ENCODE results near the gene ELOVL2.

Gene ELOVL2

DNA sequence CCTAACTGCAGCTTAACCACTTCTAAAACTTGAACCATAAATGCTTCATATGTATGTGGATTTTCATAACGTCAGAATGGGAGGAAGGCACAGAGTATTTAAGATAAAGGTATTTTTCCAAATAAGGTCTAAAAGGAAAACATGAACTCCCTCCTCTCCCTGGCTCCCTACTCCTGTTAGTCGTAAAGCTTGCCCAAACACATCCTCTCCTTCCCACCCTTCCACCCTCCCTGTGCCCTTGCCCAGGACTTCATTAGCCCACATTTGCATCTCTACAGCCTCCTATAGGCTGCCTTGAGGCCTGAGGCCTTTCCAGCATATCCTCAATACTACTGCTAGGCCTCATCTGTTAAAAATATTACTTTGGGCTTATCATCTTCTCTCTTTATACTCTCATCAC lies 32.4 kb upstream of the ELOVL2 start:
- no peak for DNase-seq (ENCODE audit: low spot score)
- no peak overlapping the region for H3K4me3 ChIP-seq (ENCODE audit: severe bottlenecking)
- no peak overlapping the region for H3K27ac ChIP-seq (ENCODE audit: poor library complexity, severe bottlenecking)
- H3K9me3 ChIP-seq (ENCODE audit: severe bottlenecking) = no peaks in the 10 kb centered on the region
- TF ChIP-seq, protein P1, sequence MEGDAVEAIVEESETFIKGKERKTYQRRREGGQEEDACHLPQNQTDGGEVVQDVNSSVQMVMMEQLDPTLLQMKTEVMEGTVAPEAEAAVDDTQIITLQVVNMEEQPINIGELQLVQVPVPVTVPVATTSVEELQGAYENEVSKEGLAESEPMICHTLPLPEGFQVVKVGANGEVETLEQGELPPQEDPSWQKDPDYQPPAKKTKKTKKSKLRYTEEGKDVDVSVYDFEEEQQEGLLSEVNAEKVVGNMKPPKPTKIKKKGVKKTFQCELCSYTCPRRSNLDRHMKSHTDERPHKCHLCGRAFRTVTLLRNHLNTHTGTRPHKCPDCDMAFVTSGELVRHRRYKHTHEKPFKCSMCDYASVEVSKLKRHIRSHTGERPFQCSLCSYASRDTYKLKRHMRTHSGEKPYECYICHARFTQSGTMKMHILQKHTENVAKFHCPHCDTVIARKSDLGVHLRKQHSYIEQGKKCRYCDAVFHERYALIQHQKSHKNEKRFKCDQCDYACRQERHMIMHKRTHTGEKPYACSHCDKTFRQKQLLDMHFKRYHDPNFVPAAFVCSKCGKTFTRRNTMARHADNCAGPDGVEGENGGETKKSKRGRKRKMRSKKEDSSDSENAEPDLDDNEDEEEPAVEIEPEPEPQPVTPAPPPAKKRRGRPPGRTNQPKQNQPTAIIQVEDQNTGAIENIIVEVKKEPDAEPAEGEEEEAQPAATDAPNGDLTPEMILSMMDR (IDR thresholded peaks at IDR 0.05; ENCODE audit: poor library complexity, severe bottlenecking) = no peak
- H3K4me1 ChIP-seq (ENCODE audit: insufficient read depth, poor library complexity, severe bottlenecking) = peaks cover 5% of the 10 kb centered on the region
- ATAC-seq (ENCODE audit: low read depth) = peak; percentile 59; the same call in 2 of the 3 replicates
- H3K27me3 ChIP-seq (ENCODE audit: insufficient read depth, poor library complexity, severe bottlenecking) = no peaks in the 10 kb centered on the region
- no peaks in the 10 kb centered on the region for H3K36me3 ChIP-seq (ENCODE audit: low read depth)

DNA sequence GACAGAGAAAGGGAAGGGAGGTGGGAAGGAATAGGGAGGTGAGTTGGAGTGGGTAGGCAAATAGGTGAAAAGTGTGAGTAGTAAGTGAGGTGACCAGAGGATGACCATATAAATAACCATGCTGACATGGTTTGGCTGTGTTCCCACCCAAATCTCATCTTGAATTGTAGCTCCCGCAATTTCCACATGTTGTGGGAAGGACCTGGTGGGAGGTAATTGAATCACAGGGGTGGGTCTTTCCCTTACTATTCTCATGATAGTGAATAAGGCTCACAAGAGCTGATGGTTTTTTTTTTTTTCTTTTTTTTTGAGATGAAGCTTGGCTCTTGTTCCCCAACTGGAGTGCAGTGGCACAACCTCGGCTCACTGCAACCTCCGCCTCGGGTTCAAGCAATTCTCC lies 28.0 kb upstream of the ELOVL2 start:
- TF ChIP-seq, protein P1 (IDR thresholded peaks at IDR 0.05; ENCODE audit: poor library complexity, severe bottlenecking) = no peak
- no peaks in the 10 kb centered on the region for H3K9me3 ChIP-seq (ENCODE audit: severe bottlenecking)
- H3K4me3 ChIP-seq (ENCODE audit: severe bottlenecking) = no peak overlapping the region
- no peak overlapping the region for H3K27ac ChIP-seq (ENCODE audit: poor library complexity, severe bottlenecking)
- no peak for DNase-seq (ENCODE audit: low spot score)
- H3K4me1 ChIP-seq (ENCODE audit: insufficient read depth, poor library complexity, severe bottlenecking) = peaks cover 5% of the 10 kb centered on the region
- no peaks in the 10 kb centered on the region for H3K27me3 ChIP-seq (ENCODE audit: insufficient read depth, poor library complexity, severe bottlenecking)
- no peaks in the 10 kb centered on the region for H3K36me3 ChIP-seq (ENCODE audit: low read depth)
- no peak for ATAC-seq (ENCODE audit: low read depth)

DNA sequence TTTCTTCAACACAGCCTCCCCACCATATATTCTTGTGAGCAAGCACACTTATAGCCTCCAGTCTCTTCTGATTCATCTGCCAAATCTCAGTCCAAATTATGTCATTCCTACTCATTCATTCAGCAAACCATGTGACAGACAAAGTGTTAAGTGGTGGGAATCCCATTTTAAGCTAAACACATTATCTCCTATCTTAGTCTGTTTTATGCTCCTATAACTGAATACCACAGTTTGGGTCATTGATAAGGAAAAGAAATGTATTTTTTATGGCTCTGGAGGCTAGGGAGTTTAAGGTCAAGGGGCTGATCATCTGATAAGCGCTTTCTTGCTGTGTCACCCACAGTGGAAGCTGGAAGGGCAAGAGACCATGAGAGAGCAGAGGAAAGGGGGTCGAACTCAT lies 25.7 kb upstream of the ELOVL2 start:
- no peak overlapping the region for H3K4me3 ChIP-seq (ENCODE audit: severe bottlenecking)
- no peaks in the 10 kb centered on the region for H3K9me3 ChIP-seq (ENCODE audit: severe bottlenecking)
- H3K36me3 ChIP-seq (ENCODE audit: low read depth) = no peaks in the 10 kb centered on the region
- no peaks in the 10 kb centered on the region for H3K27me3 ChIP-seq (ENCODE audit: insufficient read depth, poor library complexity, severe bottlenecking)
- no peak overlapping the region for H3K27ac ChIP-seq (ENCODE audit: poor library complexity, severe bottlenecking)
- no peak for ATAC-seq (ENCODE audit: low read depth)
- H3K4me1 ChIP-seq (ENCODE audit: insufficient read depth, poor library complexity, severe bottlenecking) = no peaks in the 10 kb centered on the region
- DNase-seq (ENCODE audit: low spot score) = no peak
- TF ChIP-seq, protein P1 (IDR thresholded peaks at IDR 0.05; ENCODE audit: poor library complexity, severe bottlenecking) = no peak

DNA sequence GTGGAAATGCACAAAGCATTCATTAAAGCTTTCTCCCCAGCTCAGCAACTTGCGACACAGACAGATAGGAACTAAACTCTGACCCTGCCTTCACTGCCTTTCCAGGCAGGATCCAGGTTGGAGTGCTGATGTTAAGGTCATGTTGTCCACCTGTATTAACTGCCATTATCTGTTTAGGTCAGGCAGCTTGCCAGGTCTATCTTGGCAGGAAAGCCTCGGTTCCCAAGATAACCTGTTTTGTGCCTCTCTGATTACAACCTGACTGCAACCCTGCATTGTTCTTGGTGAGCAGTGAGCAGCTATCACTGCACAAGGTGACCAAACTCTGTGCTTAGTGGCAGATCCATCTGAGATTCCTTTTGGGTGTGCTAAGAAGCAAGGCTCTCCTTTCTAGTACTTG lies 23.2 kb upstream of the ELOVL2 start:
- Histone ChIP-seq H3K27ac (ENCODE audit: poor library complexity, severe bottlenecking) (no peak overlapping the region), H3K27me3 (ENCODE audit: insufficient read depth, poor library complexity, severe bottlenecking) (no peaks in the 10 kb centered on the region), H3K4me1 (ENCODE audit: insufficient read depth, poor library complexity, severe bottlenecking) (no peaks in the 10 kb centered on the region), H3K36me3 (ENCODE audit: low read depth) (no peaks in the 10 kb centered on the region), H3K4me3 (ENCODE audit: severe bottlenecking) (no peak overlapping the region), H3K9me3 (ENCODE audit: severe bottlenecking) (no peaks in the 10 kb centered on the region)
- DNase-seq (ENCODE audit: low spot score) = no peak
- TF ChIP-seq, protein P1 (IDR thresholded peaks at IDR 0.05; ENCODE audit: poor library complexity, severe bottlenecking) = no peak
- ATAC-seq (ENCODE audit: low read depth) = no peak

DNA sequence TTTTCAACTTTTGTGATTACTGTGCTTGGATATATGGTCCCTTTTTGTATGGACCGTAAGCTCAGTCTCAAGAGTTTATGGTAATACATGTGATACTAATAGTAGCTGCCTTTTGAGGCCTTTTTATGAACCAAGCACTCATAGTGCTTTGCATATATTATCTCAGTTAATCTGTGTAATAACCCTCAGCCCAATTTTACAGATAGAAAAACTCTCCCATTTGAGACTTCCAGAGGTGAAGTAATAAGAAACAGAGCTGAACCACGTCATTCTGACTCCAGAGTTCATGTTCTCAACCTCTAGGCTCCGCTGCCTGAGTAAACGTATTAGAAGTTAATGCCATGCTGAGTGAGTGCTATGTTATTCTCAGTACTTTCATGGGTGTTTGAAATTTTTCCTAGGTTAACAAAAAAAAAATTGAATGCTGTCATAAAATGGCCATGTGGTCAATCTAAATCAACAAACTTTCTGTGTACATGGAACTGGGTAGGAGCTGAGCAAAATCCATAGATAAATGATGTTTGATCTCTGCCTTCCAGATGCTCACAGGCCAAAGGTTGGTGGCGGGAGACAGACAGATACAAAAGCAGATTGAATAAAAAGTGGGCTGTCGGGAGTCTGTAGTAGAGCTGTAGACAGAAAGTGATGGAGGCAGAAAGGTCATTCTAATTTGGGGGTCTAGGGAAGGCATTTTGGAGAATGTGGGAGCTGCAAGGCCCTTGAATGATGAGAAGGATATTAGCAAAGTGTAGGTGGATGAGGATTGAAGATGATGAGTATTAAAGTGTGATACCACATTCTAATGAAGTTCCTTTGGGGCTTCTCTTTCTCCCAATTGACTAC lies 22.6 kb upstream of the ELOVL2 start:
- DNase-seq (ENCODE audit: low spot score) = no peak
- Histone ChIP-seq H3K4me3 (ENCODE audit: severe bottlenecking) (no peak overlapping the region), H3K27me3 (ENCODE audit: insufficient read depth, poor library complexity, severe bottlenecking) (no peaks in the 10 kb centered on the region), H3K4me1 (ENCODE audit: insufficient read depth, poor library complexity, severe bottlenecking) (no peaks in the 10 kb centered on the region), H3K36me3 (ENCODE audit: low read depth) (no peaks in the 10 kb centered on the region), H3K27ac (ENCODE audit: poor library complexity, severe bottlenecking) (no peak overlapping the region), H3K9me3 (ENCODE audit: severe bottlenecking) (no peaks in the 10 kb centered on the region)
- no peak for ATAC-seq (ENCODE audit: low read depth)
- TF ChIP-seq, protein P1 (IDR thresholded peaks at IDR 0.05; ENCODE audit: poor library complexity, severe bottlenecking) = no peak
